Naive B cell (primary cell): ENCODE measurements around the gene PIP5K1C. TPM values are rescaled to one million over a fixed set of nuclear protein-coding genes. Genes with fewer than 3 reads are reported as not detected.

Experiments
- ATAC-seq, 2 donors: fragments of 150-1000 bp; cut with Tn5 transposase; 2 replicates each; pipeline ENCODE4 v1.10.0; 2021; ENCODE audit warnings: low read depth in 2 of 2, mild to moderate bottlenecking in 2 of 2, moderate library complexity in 2 of 2
- DNase-seq: peaks from one replicate; pipeline ENCODE4 v3.0.0; 2022
- H3K27ac Mint-ChIP-seq, 6 donors: one replicate each; pipeline ENCODE4 v1.8.0; 2020 to 2022; ENCODE audit warnings: mild to moderate bottlenecking in 6 of 6, mixed read lengths in 6 of 6, moderate library complexity in 5 of 6, inconsistent platforms in 2 of 6
- H3K27me3 Mint-ChIP-seq, 3 donors: one replicate each; pipeline ENCODE4 v1.8.0; 2021 to 2022; ENCODE audit warnings: mixed read lengths in 3 of 3, mild to moderate bottlenecking in 1 of 3
- H3K36me3 Mint-ChIP-seq, 2 donors: one replicate each; pipeline ENCODE4 v1.8.0; 2020 to 2022; ENCODE audit warnings: mixed read lengths in 2 of 2, inconsistent platforms in 1 of 2, mild to moderate bottlenecking in 1 of 2
- H3K4me1 Mint-ChIP-seq, 3 donors: one replicate each; pipeline ENCODE4 v1.8.0; 2020 to 2022; ENCODE audit warnings: mixed read lengths in 3 of 3, inconsistent platforms in 1 of 3, mild to moderate bottlenecking in 1 of 3, moderate library complexity in 1 of 3
- H3K4me3 Mint-ChIP-seq, 8 donors: one replicate each; pipeline ENCODE4 v1.8.0; 2020 to 2022; ENCODE audit warnings: mild to moderate bottlenecking in 8 of 8, mixed read lengths in 8 of 8, moderate library complexity in 8 of 8, inconsistent platforms in 2 of 8
- H3K9me3 Mint-ChIP-seq, 7 donors: one replicate each; pipeline ENCODE4 v1.8.0; 2020 to 2022; ENCODE audit warnings: mixed read lengths in 7 of 7, mild to moderate bottlenecking in 5 of 7, inconsistent platforms in 2 of 7, moderate library complexity in 1 of 7
- polyA plus RNA-seq, 6 donors: library from polyadenylated mRNA; unstranded; fragments of 300-500 nt; fragmentation: Illumina TruSeq; gene quantifications; one replicate each; pipeline ENCODE4 v1.2.3, GENCODE V29; 2021; ENCODE audit warnings: low read depth in 6 of 6

PIP5K1C gene
- polyA plus RNA-seq, 6 donors from 2014 or later: 0.41 to 13.4 (median 4.9) TPM

- H3K9me3 Mint-ChIP-seq: no peaks in the 10 kb centered on the region
- H3K36me3 Mint-ChIP-seq: no peaks in the 10 kb centered on the region
- H3K4me1 Mint-ChIP-seq: peaks cover 15 to 18% (median 18%) of the 10 kb centered on the region in 3 donors
- ATAC-seq (no peak), DNase-seq (no peak)
- H3K27me3 Mint-ChIP-seq: no peaks in the 10 kb centered on the region
- no peak overlapping the region for H3K4me3 Mint-ChIP-seq
- peak overlapping the region in 1 of 6 donors; percentile 52 for H3K27ac Mint-ChIP-seq
Measured at GRCh38 chr19:3610745-3611717, 89.2 kb downstream of the PIP5K1C start.

GRCh38 chr19:3609779-3610719 is 90.2 kb downstream of the PIP5K1C start:
- H3K36me3 Mint-ChIP-seq: no peaks in the 10 kb centered on the region

DNA sequence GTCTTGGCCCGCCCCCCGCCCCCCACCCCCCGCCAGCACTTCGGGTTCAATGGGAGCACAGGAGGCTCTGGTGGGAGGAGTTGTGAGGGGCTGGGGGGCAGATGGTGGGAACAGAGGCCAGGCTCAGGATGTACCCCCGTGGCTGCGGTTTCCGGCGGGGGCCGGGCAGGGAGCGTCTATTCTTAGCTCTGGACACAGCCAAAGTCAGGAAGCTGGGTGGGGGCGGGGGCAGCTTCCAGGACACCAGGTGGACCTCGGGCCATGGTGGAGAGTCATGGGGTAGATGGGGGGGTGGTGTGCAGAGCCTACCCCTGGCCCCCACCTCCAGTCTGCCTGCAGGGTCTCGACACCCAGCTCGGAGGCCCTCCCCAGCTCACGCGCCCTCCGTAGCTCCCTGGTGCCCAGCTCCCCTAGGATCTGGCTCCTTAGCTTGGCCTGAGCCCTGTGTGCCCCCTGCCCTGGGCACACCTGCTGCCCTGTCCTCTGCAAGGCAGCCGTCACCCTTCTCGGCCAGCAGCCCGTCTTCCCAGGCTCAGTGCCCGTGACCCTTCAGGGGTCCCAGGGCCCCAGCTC is 91.4 kb downstream of the PIP5K1C start:
- Mint-ChIP-seq H3K4me1 (peaks cover 15 to 18% (median 18%) of the 10 kb centered on the region in 3 donors), H3K27ac (no peak overlapping the region), H3K36me3 (no peaks in the 10 kb centered on the region), H3K4me3 (peak overlapping the region in 1 of 8 donors; percentile 25), H3K27me3 (no peaks in the 10 kb centered on the region), H3K9me3 (no peaks in the 10 kb centered on the region)
- ATAC-seq: no peak
- no peak for DNase-seq

More at GRCh38 chr19:3609779-3610719, 90.2 kb downstream of the PIP5K1C start:
- peaks cover 15 to 18% (median 18%) of the 10 kb centered on the region in 3 donors for H3K4me1 Mint-ChIP-seq
- H3K27me3 Mint-ChIP-seq: no peaks in the 10 kb centered on the region
- H3K9me3 Mint-ChIP-seq: no peaks in the 10 kb centered on the region
- ATAC-seq (no peak), DNase-seq (no peak)
- peak overlapping the region in 1 of 8 donors; percentile 50 for H3K4me3 Mint-ChIP-seq
- H3K27ac Mint-ChIP-seq: peak overlapping the region in 1 of 6 donors; percentile 52

GRCh38 chr19:3608079-3608641 is 92.1 kb downstream of the PIP5K1C start:
- no peaks in the 10 kb centered on the region for H3K9me3 Mint-ChIP-seq
- H3K27me3 Mint-ChIP-seq: no peaks in the 10 kb centered on the region
- H3K4me3 Mint-ChIP-seq: peak overlapping the region in 5 of 8 donors; percentile 66 to 84 (median 78)
- H3K36me3 Mint-ChIP-seq: no peaks in the 10 kb centered on the region
- H3K27ac Mint-ChIP-seq: peak overlapping the region in 5 of 6 donors; percentile 54 to 97 (median 67)
- peaks cover 15 to 18% (median 18%) of the 10 kb centered on the region in 3 donors for H3K4me1 Mint-ChIP-seq
- ATAC-seq (no peak), DNase-seq (no peak)

- Mint-ChIP-seq H3K36me3 (no peaks in the 10 kb centered on the region), H3K4me3 (peak overlapping the region in 5 of 8 donors; percentile 80 to 90 (median 84)), H3K9me3 (no peaks in the 10 kb centered on the region), H3K27me3 (no peaks in the 10 kb centered on the region), H3K4me1 (peaks cover 15 to 18% (median 18%) of the 10 kb centered on the region in 3 donors), H3K27ac (peak overlapping the region in 5 of 6 donors; percentile 24 to 97 (median 67))
- no peak for ATAC-seq
- DNase-seq: no peak
Measured at GRCh38 chr19:3607303-3608078, 92.8 kb downstream of the PIP5K1C start.

GRCh38 chr19:3606690-3607289 is 93.5 kb downstream of the PIP5K1C start, which contains the start of gene TBXA2R:
Gene TBXA2R, minus strand, starts transcription at chr19:3606875. Its CDS starts 6,241 bp downstream, at chr19:3600634.
- H3K9me3 Mint-ChIP-seq: no peaks in the 10 kb centered on the region
- ATAC-seq: peak; percentile 59 to 71

DNA sequence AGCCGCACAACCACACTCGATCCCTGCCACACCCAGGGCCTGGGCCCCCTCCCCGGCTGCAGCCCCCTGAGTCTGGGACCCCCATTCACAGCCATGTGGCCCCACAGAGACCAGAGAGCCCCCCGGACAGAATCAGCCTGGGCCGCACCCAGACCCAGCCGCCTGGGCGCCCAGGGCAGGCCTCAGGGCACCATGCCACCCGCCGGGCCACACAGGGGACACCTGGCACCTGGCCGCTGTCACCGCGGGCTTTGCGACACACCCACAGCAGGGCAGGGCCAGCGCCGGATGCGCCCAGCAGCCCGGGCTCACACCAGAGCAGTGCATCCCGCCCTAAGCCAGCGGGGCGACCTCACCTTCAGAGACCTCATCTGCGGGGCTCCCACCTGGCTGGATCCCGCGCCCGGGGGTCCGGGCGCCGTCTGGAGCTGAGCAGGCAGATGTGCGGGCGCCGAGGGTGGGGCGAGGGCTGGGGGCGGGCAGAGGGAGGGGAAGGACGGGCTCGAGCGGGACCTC is 94.0 kb downstream of the PIP5K1C start:
- H3K36me3 Mint-ChIP-seq: no peaks in the 10 kb centered on the region
- peak overlapping the region in 1 of 6 donors; percentile 65 for H3K27ac Mint-ChIP-seq
- DNase-seq (peak; percentile 32), ATAC-seq (peak; percentile 26 to 36)
- H3K4me3 Mint-ChIP-seq: no peak overlapping the region
- H3K9me3 Mint-ChIP-seq: no peaks in the 10 kb centered on the region
- no peaks in the 10 kb centered on the region for H3K27me3 Mint-ChIP-seq
- peaks cover 15 to 18% (median 18%) of the 10 kb centered on the region in 3 donors for H3K4me1 Mint-ChIP-seq

More at GRCh38 chr19:3606690-3607289, 93.5 kb downstream of the PIP5K1C start, which contains the start of gene TBXA2R:
- Mint-ChIP-seq H3K27ac (peak within 1 kb of the TSS in 5 of 6 donors; percentile 14 to 72 (median 63)), H3K36me3 (no peaks in the 10 kb centered on the region), H3K4me1 (peaks cover 15 to 18% (median 18%) of the 10 kb centered on the region in 3 donors), H3K4me3 (peak within 1 kb of the TSS in 5 of 8 donors; percentile 80 to 90 (median 84)), H3K27me3 (no peaks in the 10 kb centered on the region)
- DNase-seq: peak; percentile 76

DNA sequence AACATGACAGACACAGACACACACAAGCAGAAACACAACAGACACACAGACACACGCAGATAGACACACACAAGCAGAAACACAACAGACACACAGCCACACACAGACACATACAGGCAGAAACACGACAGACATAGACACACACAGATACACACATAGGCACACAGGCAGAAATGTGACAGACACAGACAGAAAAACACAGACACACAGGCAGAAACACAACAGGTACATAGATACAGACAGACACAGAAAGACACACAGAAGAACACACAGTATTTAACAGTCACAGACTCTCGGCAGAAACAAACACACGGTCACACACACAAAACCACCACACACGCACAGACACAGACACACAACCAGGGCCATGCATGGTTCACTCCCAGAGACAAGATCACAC is 94.5 kb downstream of the PIP5K1C start:
- Mint-ChIP-seq H3K4me1 (peaks cover 15 to 18% (median 18%) of the 10 kb centered on the region in 3 donors), H3K27me3 (no peaks in the 10 kb centered on the region), H3K27ac (no peak overlapping the region), H3K9me3 (no peaks in the 10 kb centered on the region), H3K36me3 (no peaks in the 10 kb centered on the region), H3K4me3 (no peak overlapping the region)
- DNase-seq (no peak), ATAC-seq (no peak)

DNA sequence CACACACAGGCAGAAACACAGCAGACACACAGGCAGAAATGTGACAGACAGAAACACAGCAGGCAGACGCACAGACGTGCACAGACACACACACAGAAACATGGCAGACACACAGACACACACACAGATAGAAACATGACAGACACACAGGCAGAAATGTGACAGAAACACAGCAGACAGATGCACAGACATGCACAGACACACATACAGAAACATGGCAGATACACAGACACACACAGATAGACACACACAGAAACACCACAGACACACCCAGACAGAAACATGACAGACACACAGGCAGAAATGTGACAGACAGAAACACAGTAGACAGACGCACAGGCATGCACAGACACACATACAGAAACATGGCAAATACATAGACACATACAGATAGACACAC is 94.9 kb downstream of the PIP5K1C start:
- Mint-ChIP-seq H3K36me3 (no peaks in the 10 kb centered on the region), H3K27me3 (no peaks in the 10 kb centered on the region), H3K27ac (no peak overlapping the region), H3K4me3 (no peak overlapping the region), H3K4me1 (peaks cover 15 to 18% (median 18%) of the 10 kb centered on the region in 3 donors), H3K9me3 (no peaks in the 10 kb centered on the region)
- ATAC-seq: no peak
- no peak for DNase-seq

- H3K36me3 Mint-ChIP-seq: no peaks in the 10 kb centered on the region
- H3K4me3 Mint-ChIP-seq: no peak overlapping the region
- ATAC-seq (peak; percentile 65 to 76), DNase-seq (peak; percentile 66)
- H3K9me3 Mint-ChIP-seq: peaks cover 0 to 1% (median 0%) of the 10 kb centered on the region in 7 donors
- H3K4me1 Mint-ChIP-seq: peaks cover 15 to 18% (median 18%) of the 10 kb centered on the region in 3 donors
- peak overlapping the region in 1 of 6 donors; percentile 3 for H3K27ac Mint-ChIP-seq
- H3K27me3 Mint-ChIP-seq: no peaks in the 10 kb centered on the region
Measured at GRCh38 chr19:3604987-3605343, 95.3 kb downstream of the PIP5K1C start.

DNA sequence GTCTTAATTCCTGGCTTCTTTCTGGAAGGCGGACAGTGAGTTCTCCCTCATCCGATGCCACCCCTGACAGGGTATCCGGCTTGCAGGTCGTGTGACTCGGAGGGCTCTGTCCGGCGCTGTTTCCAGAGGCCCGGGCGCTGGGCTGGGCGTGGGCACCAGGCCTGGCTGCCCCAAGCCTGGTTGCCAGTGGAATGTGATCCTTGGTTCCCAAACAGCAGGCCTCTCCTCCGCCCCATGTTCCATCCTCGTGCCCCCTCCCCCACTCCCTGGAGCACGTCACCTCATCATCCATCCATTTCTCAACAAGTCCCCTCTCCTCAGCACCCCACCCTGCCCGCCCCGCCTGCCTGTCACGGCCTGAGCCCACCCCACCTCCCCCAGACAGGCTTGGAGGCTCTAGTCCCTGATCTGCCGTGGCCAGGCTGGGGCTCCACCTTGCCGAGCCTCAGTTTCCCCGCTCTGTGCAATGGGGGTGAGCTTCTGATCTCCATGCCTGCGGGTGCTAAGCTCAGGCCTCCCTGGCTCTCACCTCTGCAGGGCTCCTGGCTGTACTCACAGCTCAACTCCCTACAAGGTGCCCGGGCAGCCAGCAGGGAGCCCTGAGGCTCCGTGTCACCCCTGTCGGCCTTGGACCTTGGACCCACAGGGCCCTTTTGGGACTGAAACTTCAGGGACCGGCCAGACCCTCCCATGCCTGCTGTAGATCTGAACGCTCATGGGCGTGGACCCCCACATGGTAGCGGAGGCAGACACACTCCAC is 95.9 kb downstream of the PIP5K1C start:
- H3K36me3 Mint-ChIP-seq: no peaks in the 10 kb centered on the region
- peaks cover 15 to 18% (median 17%) of the 10 kb centered on the region in 3 donors for H3K4me1 Mint-ChIP-seq
- H3K27me3 Mint-ChIP-seq: no peaks in the 10 kb centered on the region
- ATAC-seq: peak in 1 of 2 donors; percentile 9
- peaks cover 0 to 1% (median 0%) of the 10 kb centered on the region in 7 donors for H3K9me3 Mint-ChIP-seq
- peak overlapping the region in 4 of 6 donors; percentile 27 to 88 (median 54) for H3K27ac Mint-ChIP-seq
- DNase-seq: no peak
- H3K4me3 Mint-ChIP-seq: peak overlapping the region in 4 of 8 donors; percentile 48 to 75 (median 70)
